CD4-positive, CD25-positive, alpha-beta regulatory T cell (primary cell): ENCODE data around the gene FADS6. TPM values are rescaled to one million over a fixed set of nuclear protein-coding genes. Genes with fewer than 3 reads are reported as not detected.

Experiments used
- ATAC-seq, 2 donors: fragments of 150-1000 bp; cut with Tn5 transposase; one replicate each; pipeline ENCODE4 v1.10.0; 2021; ENCODE audit warnings: low read depth in 2 of 2, moderate number of reproducible peaks in 2 of 2, moderate library complexity in 1 of 2
- DNase-seq, 3 donors: peaks; one replicate each; pipeline versions ENCODE4 v3.0.0 to v3.0.0-alpha.2; 2012 to 2022; ENCODE audit warnings: mixed read lengths in 1 of 3
- H3K27ac ChIP-seq: one replicate; pipeline ENCODE4 v1.7.0; 2013; ENCODE audit warnings: mild to moderate bottlenecking, low read length; ENCODE audit not compliant: insufficient read depth, poor library complexity, severe bottlenecking
- H3K27me3 ChIP-seq: one replicate; pipeline ENCODE4 v1.7.0; 2013; ENCODE audit warnings: low read length; ENCODE audit not compliant: control insufficient read depth, insufficient read depth
- H3K36me3 ChIP-seq: one replicate; pipeline ENCODE4 v1.7.0; 2013; ENCODE audit warnings: mild to moderate bottlenecking, low read length, moderate library complexity; ENCODE audit not compliant: control insufficient read depth, insufficient read depth
- H3K4me1 ChIP-seq: 2 replicates; pipeline ENCODE4 v1.7.0; 2013; ENCODE audit warnings: mild to moderate bottlenecking, low read length; ENCODE audit not compliant: insufficient read depth, control insufficient read depth, poor library complexity, severe bottlenecking
- H3K4me3 ChIP-seq: one replicate; pipeline ENCODE4 v1.7.0; 2013; ENCODE audit warnings: low read depth, mild to moderate bottlenecking, low read length, moderate library complexity
- H3K9me3 ChIP-seq, 2 experiments: 1 replicate in 1 of 2; 2 replicates in 1 of 2; pipeline ENCODE4 v1.7.0; 2013; ENCODE audit warnings: low read length in 2 of 2, mild to moderate bottlenecking in 1 of 2, moderate library complexity in 1 of 2; ENCODE audit not compliant: control insufficient read depth in 2 of 2
- H3K27ac Mint-ChIP-seq, 3 donors: one replicate each; pipeline ENCODE4 v1.8.0; 2020 to 2022; ENCODE audit warnings: mild to moderate bottlenecking in 3 of 3, mixed read lengths in 3 of 3, moderate library complexity in 2 of 3
- H3K27me3 Mint-ChIP-seq: one replicate; pipeline ENCODE4 v1.8.0; 2022; ENCODE audit warnings: mild to moderate bottlenecking, mixed read lengths
- H3K36me3 Mint-ChIP-seq: one replicate; pipeline ENCODE4 v1.8.0; 2020; ENCODE audit warnings: mixed read lengths
- H3K4me1 Mint-ChIP-seq, 4 donors: one replicate each; pipeline ENCODE4 v1.8.0; 2020 to 2022; ENCODE audit warnings: mixed read lengths in 4 of 4, mild to moderate bottlenecking in 1 of 4
- H3K4me3 Mint-ChIP-seq, 4 donors: one replicate each; pipeline ENCODE4 v1.8.0; 2020 to 2022; ENCODE audit warnings: mild to moderate bottlenecking in 4 of 4, mixed read lengths in 4 of 4, moderate library complexity in 3 of 4
- H3K9me3 Mint-ChIP-seq, 7 donors: one replicate each; pipeline ENCODE4 v1.8.0; 2020 to 2022; ENCODE audit warnings: mixed read lengths in 7 of 7, mild to moderate bottlenecking in 3 of 7, moderate library complexity in 2 of 7
- polyA plus RNA-seq, 4 donors: library from polyadenylated mRNA; unstranded; fragments of 300-500 nt; fragmentation: Illumina TruSeq; gene quantifications; one replicate each; pipeline ENCODE4 v1.2.3, GENCODE V29; 2021
- total RNA-seq: library from RNA; stranded (reverse); gene quantifications from one replicate; pipeline ENCODE4 v1.2.3, GENCODE V29; 2022

The FADS6 gene
- total and polyA plus RNA-seq, 5 donors from 2014 or later: not detected

DNA sequence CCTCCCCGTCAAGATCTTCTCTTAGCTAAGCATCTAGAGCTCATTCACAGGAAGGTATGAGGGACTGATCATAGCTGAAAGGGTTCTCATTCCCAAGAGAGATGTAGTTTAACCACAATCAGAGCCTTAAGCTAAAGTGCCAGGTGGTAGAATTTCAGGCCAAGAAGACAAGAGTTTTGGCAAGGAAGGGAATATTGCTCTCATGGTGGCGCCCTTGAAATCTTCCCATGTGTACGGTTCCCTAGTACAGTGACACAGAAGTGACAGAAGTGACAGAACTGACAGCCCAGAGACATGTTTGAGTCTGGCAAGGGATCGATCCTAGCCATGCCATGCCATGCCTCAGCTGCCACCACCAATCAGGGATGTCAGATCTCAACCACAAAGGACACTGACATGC lies 36.2 kb downstream of the FADS6 start:
- H3K4me1 Mint-ChIP-seq: peaks cover 0 to 24% (median 4%) of the 10 kb centered on the region in 4 donors
- peaks cover 15% of the 10 kb centered on the region for H3K27me3 ChIP-seq
- no peak for DNase-seq

GRCh38 chr17:74856112-74856511 lies 37.3 kb downstream of the FADS6 start:
- peaks cover 15% of the 10 kb centered on the region for H3K27me3 ChIP-seq
- peaks cover 31% of the 10 kb centered on the region for H3K4me1 ChIP-seq
- H3K9me3 Mint-ChIP-seq: peaks cover 0 to 4% (median 0%) of the 10 kb centered on the region in 7 donors

More for the DNA sequence above, 36.2 kb downstream of the FADS6 start:
- Histone ChIP-seq H3K4me3 (no peak overlapping the region), H3K27ac (no peak overlapping the region), H3K9me3 (no peaks in the 10 kb centered on the region), H3K36me3 (no peaks in the 10 kb centered on the region), H3K4me1 (peaks cover 36% of the 10 kb centered on the region)
- no peak for ATAC-seq
- Mint-ChIP-seq H3K9me3 (peaks cover 0 to 3% (median 0%) of the 10 kb centered on the region in 7 donors), H3K27me3 (peaks cover 67% of the 10 kb centered on the region), H3K4me3 (no peak overlapping the region), H3K27ac (no peak overlapping the region), H3K36me3 (no peaks in the 10 kb centered on the region)

GRCh38 chr17:74855323-74855722 lies 38.1 kb downstream of the FADS6 start:
- peak overlapping the region in 1 of 4 donors; percentile 19 for H3K4me3 Mint-ChIP-seq
- Histone ChIP-seq H3K27me3 (peaks cover 15% of the 10 kb centered on the region), H3K9me3 (no peaks in the 10 kb centered on the region), H3K4me1 (peaks cover 23% of the 10 kb centered on the region), H3K4me3 (no peak overlapping the region), H3K27ac (no peak overlapping the region), H3K36me3 (no peaks in the 10 kb centered on the region)
- H3K4me1 Mint-ChIP-seq: peaks cover 0 to 21% (median 3%) of the 10 kb centered on the region in 4 donors
- peaks cover 77% of the 10 kb centered on the region for H3K27me3 Mint-ChIP-seq
- H3K27ac Mint-ChIP-seq: no peak overlapping the region
- H3K9me3 Mint-ChIP-seq: peaks cover 0 to 3% (median 0%) of the 10 kb centered on the region in 7 donors
- ATAC-seq (no peak), DNase-seq (no peak)
- no peaks in the 10 kb centered on the region for H3K36me3 Mint-ChIP-seq

More at GRCh38 chr17:74856112-74856511, 37.3 kb downstream of the FADS6 start:
- Histone ChIP-seq H3K36me3 (no peaks in the 10 kb centered on the region), H3K27ac (no peak overlapping the region), H3K9me3 (no peaks in the 10 kb centered on the region), H3K4me3 (no peak overlapping the region)
- no peaks in the 10 kb centered on the region for H3K36me3 Mint-ChIP-seq
- H3K4me3 Mint-ChIP-seq: no peak overlapping the region
- no peak for ATAC-seq
- no peak overlapping the region for H3K27ac Mint-ChIP-seq
- peaks cover 0 to 21% (median 3%) of the 10 kb centered on the region in 4 donors for H3K4me1 Mint-ChIP-seq
- H3K27me3 Mint-ChIP-seq: peaks cover 73% of the 10 kb centered on the region
- no peak for DNase-seq

DNA sequence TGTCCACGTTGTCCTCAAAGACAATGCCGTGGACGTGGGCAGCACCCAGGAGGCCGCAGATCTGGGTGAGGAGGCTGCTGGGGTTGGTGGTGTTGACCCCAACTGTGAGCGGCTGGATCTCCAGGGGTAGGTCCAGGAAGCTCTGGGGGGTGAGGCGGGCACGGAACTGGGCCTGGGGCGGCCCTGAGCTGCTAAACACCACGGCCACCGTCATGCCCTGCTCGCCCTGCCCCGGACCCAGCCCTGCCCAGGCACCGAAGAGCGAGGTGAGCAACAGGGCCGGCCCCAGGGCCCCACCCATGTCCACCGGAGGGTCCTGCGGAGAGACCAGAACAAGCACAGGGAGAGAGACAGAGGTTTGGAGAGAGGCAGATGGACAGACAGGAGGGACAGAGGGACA lies 38.6 kb downstream of the FADS6 start:
- H3K27me3 Mint-ChIP-seq: peaks cover 72% of the 10 kb centered on the region
- Histone ChIP-seq H3K4me3 (no peak overlapping the region), H3K9me3 (no peaks in the 10 kb centered on the region), H3K36me3 (no peaks in the 10 kb centered on the region), H3K4me1 (peaks cover 18% of the 10 kb centered on the region), H3K27me3 (peaks cover 15% of the 10 kb centered on the region), H3K27ac (no peak overlapping the region)
- peaks cover 0 to 3% (median 0%) of the 10 kb centered on the region in 7 donors for H3K9me3 Mint-ChIP-seq
- DNase-seq: no peak
- H3K4me3 Mint-ChIP-seq: no peak overlapping the region
- H3K27ac Mint-ChIP-seq: no peak overlapping the region
- peaks cover 0 to 19% (median 3%) of the 10 kb centered on the region in 4 donors for H3K4me1 Mint-ChIP-seq
- H3K36me3 Mint-ChIP-seq: no peaks in the 10 kb centered on the region
- ATAC-seq: no peak

DNA sequence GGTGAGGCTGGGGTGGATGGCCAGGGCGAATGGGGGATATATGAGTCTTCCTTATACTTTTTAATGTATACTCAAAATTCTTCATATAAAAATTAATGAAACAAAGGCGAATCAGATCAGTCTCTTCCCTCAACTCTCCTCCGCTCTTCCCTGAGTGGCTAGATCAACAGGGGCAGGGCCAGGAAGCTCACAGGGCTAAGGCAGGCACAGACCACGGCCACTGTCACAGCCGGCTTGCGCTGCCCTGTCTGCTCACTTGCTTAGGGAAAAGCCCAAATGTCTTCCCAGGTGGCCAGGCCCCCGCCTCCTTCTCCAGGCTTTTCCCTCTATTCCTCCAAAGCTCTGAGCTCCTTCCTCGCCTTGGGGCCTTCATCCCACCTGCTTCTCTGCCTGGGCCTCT lies 39.8 kb downstream of the FADS6 start:
- Histone ChIP-seq H3K4me3 (no peak overlapping the region), H3K4me1 (peaks cover 12% of the 10 kb centered on the region), H3K27ac (no peak overlapping the region), H3K27me3 (peaks cover 14% of the 10 kb centered on the region), H3K9me3 (no peaks in the 10 kb centered on the region), H3K36me3 (no peaks in the 10 kb centered on the region)
- no peak overlapping the region for H3K27ac Mint-ChIP-seq
- H3K9me3 Mint-ChIP-seq: peaks cover 0 to 3% (median 0%) of the 10 kb centered on the region in 7 donors
- DNase-seq: no peak
- H3K4me1 Mint-ChIP-seq: peaks cover 0 to 15% (median 3%) of the 10 kb centered on the region in 4 donors
- peaks cover 65% of the 10 kb centered on the region for H3K27me3 Mint-ChIP-seq
- peak overlapping the region in 2 of 4 donors; percentile 5 to 48 for H3K4me3 Mint-ChIP-seq
- no peaks in the 10 kb centered on the region for H3K36me3 Mint-ChIP-seq
- no peak for ATAC-seq

- Histone ChIP-seq H3K4me1 (peaks cover 12% of the 10 kb centered on the region), H3K9me3 (no peaks in the 10 kb centered on the region), H3K4me3 (no peak overlapping the region), H3K27ac (no peak overlapping the region), H3K36me3 (no peaks in the 10 kb centered on the region), H3K27me3 (peaks cover 13% of the 10 kb centered on the region)
- Mint-ChIP-seq H3K36me3 (no peaks in the 10 kb centered on the region), H3K27ac (no peak overlapping the region), H3K4me3 (peak overlapping the region; percentile 12 to 87 (median 52)), H3K4me1 (peaks cover 0 to 12% (median 3%) of the 10 kb centered on the region in 4 donors), H3K27me3 (peaks cover 62% of the 10 kb centered on the region), H3K9me3 (peaks cover 0 to 3% (median 0%) of the 10 kb centered on the region in 7 donors)
- ATAC-seq (no peak), DNase-seq (no peak)
Measured at GRCh38 chr17:74853048-74853397, 40.4 kb downstream of the FADS6 start.

DNA sequence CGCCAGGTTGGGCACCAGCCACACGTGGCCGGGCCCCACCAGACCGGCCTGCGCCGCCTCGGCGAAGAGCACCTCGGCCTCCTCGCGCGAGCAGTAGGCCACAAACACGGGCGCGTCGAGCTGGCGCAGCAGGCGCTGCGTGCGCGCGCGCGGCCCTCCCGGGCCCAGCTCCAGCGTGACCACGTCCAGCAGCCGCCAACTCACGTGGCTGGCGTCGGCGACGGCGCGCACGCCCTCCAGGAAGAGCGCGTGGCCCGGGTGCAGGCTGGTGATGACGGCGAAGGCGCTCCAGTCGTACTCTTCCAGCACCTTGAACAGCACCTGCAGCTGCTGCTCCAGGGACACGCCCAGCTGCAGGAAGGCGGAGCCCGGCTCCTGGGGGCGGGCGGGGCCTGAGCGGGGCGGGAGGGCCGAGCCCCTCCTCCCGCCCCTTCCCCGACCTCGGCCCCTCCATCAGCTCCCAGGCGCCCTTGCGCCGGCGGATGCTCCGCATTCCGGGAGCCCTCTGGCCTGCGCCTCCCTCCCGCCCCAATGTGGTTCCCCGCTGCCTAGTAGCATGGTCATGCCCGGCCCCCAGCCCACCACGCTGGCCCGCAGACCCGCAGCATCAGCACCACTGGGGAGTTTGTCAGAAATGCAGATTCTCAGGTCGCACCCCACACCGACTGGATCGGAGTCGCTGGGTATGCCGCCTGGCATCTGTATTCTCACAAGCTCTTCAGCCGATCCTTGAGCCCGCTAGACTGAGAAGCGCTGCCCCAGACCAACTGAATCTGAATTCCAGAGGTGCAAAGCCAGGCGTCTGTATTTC lies 41.0 kb downstream of the FADS6 start:
- peaks cover 0 to 3% (median 0%) of the 10 kb centered on the region in 7 donors for H3K9me3 Mint-ChIP-seq
- peak overlapping the region; percentile 12 to 87 (median 74) for H3K4me3 Mint-ChIP-seq
- no peaks in the 10 kb centered on the region for H3K36me3 Mint-ChIP-seq
- H3K27ac Mint-ChIP-seq: no peak overlapping the region
- ATAC-seq (peak; percentile 76 to 82), DNase-seq (peak; percentile 40 to 80 (median 49))
- H3K9me3 ChIP-seq: no peaks in the 10 kb centered on the region
- H3K36me3 ChIP-seq: no peaks in the 10 kb centered on the region
- peaks cover 12% of the 10 kb centered on the region for H3K4me1 ChIP-seq
- no peak overlapping the region for H3K4me3 ChIP-seq
- peaks cover 10% of the 10 kb centered on the region for H3K27me3 ChIP-seq
- no peak overlapping the region for H3K27ac ChIP-seq
- H3K27me3 Mint-ChIP-seq: peaks cover 56% of the 10 kb centered on the region
- H3K4me1 Mint-ChIP-seq: peaks cover 0 to 12% (median 3%) of the 10 kb centered on the region in 4 donors
